ENCODE measurements around the gene CBX8. TPM values are rescaled to one million over a fixed set of nuclear protein-coding genes. Genes with fewer than 3 reads are reported as not detected.
A peak's percentile ranks its signal among the peaks of the same experiment; 100 is the strongest.

CBX8 gene
- polyA plus RNA-seq, 2 of the 4 experiments (the other 2 are of a cell fraction), result 1.5 to 13.1 TPM

DNA sequence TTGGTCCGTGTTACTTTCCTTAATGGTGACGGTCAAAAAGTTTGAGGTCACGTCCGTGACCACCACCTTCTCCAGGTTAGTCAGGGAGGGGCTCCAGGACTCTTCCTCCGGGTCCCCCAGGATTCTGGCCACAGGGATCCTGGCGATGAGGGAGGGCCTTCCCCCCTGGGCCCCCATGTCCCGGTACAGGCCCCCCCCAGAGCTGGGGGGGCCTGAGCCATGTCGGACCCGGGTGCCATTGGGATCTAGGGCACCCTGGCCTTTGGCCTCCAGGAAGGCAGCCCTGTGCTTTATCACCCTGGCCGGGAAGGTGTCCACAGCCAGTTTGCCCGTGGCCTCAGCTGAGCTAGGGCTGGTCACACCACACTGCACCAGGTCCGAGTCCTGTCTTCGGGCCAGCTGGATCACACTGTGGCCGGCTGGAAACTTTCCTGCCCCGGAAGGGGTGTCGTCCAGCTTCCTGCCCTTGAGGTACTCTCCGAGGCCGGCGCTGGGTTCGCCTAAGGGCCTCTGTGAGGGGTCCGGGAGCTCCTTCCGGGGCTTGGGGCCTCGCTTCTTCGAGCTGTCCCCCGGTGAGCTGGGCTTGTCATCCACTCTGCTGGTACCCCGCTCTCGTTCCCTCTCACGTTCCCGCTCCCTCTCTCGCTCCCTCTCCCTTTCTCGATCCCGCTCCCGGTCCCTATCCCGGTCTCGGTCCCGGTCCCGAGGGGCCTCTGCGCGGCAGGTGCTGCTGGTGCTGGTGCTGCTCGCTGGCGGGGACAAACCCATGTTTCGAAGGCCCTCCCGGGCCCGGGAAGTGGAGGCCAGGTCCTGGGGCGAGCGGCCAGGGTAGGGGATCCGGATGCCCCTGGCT, 2.0 kb downstream of the CBX8 start (continued):
- TF ChIP-seq, protein P1, sequence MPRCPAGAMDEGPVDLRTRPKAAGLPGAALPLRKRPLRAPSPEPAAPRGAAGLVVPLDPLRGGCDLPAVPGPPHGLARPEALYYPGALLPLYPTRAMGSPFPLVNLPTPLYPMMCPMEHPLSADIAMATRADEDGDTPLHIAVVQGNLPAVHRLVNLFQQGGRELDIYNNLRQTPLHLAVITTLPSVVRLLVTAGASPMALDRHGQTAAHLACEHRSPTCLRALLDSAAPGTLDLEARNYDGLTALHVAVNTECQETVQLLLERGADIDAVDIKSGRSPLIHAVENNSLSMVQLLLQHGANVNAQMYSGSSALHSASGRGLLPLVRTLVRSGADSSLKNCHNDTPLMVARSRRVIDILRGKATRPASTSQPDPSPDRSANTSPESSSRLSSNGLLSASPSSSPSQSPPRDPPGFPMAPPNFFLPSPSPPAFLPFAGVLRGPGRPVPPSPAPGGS (IDR thresholded peaks at IDR 0.05), result no peak
- TF ChIP-seq CHD2 (IDR thresholded peaks at IDR 0.05; ENCODE audit: low read length, partially characterized antibody) (no peak), RNF2 (IDR thresholded peaks at IDR 0.05; ENCODE audit: borderline replicate concordance, low read depth) (no peak), HOXB13 (CRISPR knock-in tag; IDR thresholded peaks at IDR 0.05; ENCODE audit: low read depth) (no peak), TP53 (CRISPR knock-in tag; IDR thresholded peaks at IDR 0.05) (no peak)

DNA sequence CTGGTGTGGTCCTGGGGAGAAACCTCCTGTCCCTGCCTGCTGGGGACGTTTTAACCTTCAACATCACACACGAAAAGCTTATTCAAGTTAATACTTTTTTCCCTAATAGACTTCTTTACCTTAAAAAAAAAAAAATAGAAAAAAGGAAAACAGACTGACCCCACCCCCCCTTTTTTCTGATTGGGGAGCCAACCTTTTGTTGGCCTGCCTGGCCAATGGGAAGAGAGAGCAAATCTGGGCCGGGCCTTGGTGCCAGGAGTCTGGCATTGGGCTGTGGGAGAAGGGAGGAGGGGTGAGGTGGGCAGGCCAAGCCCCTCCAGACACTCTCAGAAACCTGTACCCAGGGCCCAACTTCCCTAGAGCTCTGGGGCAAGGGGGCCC, 3.0 kb downstream of the CBX8 start:
- DNase-seq (ENCODE audit: low read depth in 1 of 2, low spot score in 1 of 2), result peak; percentile 87 to 98
- POLR2A ChIA-PET, result interaction anchor here (1.1 to 3.2 kb wide), 4 partner anchors 16 to 45 kb away, joined by 4 to 19 read pairs (median 8); partner anchors contain the start of genes CBX2 and CBX4
- peak overlapping the region; percentile 56 for H3K4me3 ChIP-seq
- under 1% methylated on average over 3 of the region's 3 CpGs for WGBS (ENCODE audit: missing lambda C conversion rate)
- H3K4me2 ChIP-seq, result peak overlapping the region; percentile 88
- no peaks in the 10 kb centered on the region for H3K9me3 ChIP-seq
- H3K4me1 ChIP-seq, result peaks cover 42% of the 10 kb centered on the region
- TF ChIP-seq NFE2L2 (conservative IDR thresholded peaks at IDR 0.05; ENCODE audit: low read length) (no peak), HOXA7 (CRISPR knock-in tag; IDR thresholded peaks at IDR 0.05) (no peak)
- TF ChIP-seq, protein P2, sequence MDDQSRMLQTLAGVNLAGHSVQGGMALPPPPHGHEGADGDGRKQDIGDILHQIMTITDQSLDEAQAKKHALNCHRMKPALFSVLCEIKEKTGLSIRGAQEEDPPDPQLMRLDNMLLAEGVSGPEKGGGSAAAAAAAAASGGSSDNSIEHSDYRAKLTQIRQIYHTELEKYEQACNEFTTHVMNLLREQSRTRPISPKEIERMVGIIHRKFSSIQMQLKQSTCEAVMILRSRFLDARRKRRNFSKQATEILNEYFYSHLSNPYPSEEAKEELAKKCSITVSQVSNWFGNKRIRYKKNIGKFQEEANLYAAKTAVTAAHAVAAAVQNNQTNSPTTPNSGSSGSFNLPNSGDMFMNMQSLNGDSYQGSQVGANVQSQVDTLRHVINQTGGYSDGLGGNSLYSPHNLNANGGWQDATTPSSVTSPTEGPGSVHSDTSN (IDR thresholded peaks at IDR 0.05), result peak; percentile 63; the same call in 1 of the 2 replicates
- peak; percentile 32 to 70 for ATAC-seq
- FAIRE-seq, result peak; percentile 36
- peak overlapping the region; percentile 82 to 97 for H3K27ac ChIP-seq
- CTCF ChIA-PET, result interaction anchor here (0.8 to 39.8 kb wide), 10 partner anchors 10 to 199 kb away, joined by 3 to 1281 read pairs (median 8); partner anchors contain the start of gene CBX4

DNA sequence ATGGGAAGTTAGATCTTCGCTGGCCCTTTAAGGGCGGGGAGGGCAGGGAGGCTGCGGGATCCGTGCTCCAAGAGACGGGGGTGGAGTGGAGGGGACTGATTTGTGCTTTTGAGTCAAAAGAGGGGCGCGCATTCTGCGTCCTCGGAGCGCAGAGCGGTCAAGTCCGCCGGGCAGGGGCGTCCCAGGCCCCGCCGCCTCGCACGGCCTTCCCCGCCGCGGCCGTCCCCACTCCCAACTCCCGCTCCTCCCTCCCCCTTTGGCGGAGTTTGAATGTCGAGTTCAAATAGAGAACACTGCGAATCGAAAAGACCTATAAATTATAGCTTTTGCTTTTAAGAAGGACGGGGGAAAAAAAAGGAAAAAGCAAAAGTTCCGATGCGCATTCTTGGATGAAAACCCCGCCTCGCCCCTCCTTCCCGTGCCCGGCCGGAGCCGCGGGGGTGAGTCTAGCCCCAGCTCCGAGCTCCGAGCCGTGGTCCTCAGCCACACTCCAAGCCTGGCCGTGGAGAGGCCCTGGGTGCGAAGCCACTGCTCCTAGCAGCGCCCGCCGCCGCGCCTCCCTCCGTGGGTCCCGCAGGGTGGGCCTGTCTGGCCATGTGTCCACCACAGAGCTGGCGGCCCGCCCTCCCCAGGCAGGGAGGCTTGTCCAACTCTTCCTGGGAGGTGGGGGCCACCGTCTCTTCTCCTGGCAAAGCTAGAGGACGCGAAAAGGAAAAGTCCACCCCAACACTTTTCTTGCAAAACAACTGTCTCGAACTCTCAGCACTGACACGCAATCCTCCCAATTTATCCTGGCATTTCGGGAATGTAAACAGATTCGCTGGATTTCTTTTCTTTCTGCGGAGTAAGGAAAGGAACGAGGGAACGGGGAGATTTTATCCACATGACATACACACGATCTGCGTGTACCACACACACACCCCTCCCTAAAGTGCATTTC, 3.6 kb downstream of the CBX8 start:
- peak; percentile 22 to 54 for ATAC-seq
- no peak for FAIRE-seq
- peak overlapping the region; percentile 56 for H3K4me3 ChIP-seq
- WGBS (ENCODE audit: missing lambda C conversion rate), result under 1% methylated on average over 55 of the region's 63 CpGs
- H3K9me3 ChIP-seq, result no peaks in the 10 kb centered on the region
- H3K27ac ChIP-seq, result peak overlapping the region; percentile 82 to 97
- peak overlapping the region; percentile 88 for H3K4me2 ChIP-seq
- POLR2A ChIA-PET, result interaction anchor here (1.1 to 3.2 kb wide), 4 partner anchors 16 to 46 kb away, joined by 4 to 19 read pairs (median 8); partner anchors contain the start of genes CBX2 and CBX4
- CTCF ChIA-PET, result interaction anchor here (0.5 to 39.8 kb wide), 12 partner anchors 10 to 515 kb away, joined by 3 to 1281 read pairs (median 8); partner anchors contain the start of genes CBX4 and GAA
- DNase-seq (ENCODE audit: low read depth in 1 of 2, low spot score in 1 of 2), result peak; percentile 80 to 85
- peaks cover 42% of the 10 kb centered on the region for H3K4me1 ChIP-seq
- TF ChIP-seq FOSB (CRISPR knock-in tag; IDR thresholded peaks at IDR 0.05), result 0 out of 2 replicates have a peak, but pooled peaks have one; percentile 47
- 0 out of 2 replicates have a peak, but pooled peaks have one; percentile 38 for TF ChIP-seq HOXA7 (CRISPR knock-in tag; IDR thresholded peaks at IDR 0.05)
- TF ChIP-seq, protein P3, sequence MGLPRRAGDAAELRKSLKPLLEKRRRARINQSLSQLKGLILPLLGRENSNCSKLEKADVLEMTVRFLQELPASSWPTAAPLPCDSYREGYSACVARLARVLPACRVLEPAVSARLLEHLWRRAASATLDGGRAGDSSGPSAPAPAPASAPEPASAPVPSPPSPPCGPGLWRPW (IDR thresholded peaks at IDR 0.05), result no peak
- peak; percentile 48; the same call in 1 of the 2 replicates for TF ChIP-seq TFCP2L1 (CRISPR knock-in tag; IDR thresholded peaks at IDR 0.05)
- no peak for TF ChIP-seq EHMT2 (IDR thresholded peaks at IDR 0.05; ENCODE audit: low read depth)
- TF ChIP-seq, protein P2 (IDR thresholded peaks at IDR 0.05), result no peak; the same call in 1 of the 2 replicates
- TF ChIP-seq, protein P4, sequence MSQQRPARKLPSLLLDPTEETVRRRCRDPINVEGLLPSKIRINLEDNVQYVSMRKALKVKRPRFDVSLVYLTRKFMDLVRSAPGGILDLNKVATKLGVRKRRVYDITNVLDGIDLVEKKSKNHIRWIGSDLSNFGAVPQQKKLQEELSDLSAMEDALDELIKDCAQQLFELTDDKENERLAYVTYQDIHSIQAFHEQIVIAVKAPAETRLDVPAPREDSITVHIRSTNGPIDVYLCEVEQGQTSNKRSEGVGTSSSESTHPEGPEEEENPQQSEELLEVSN (IDR thresholded peaks at IDR 0.05; ENCODE audit: borderline replicate concordance, low read depth), result peak; percentile 77; the same call in 1 of the 2 replicates
- TF ChIP-seq SMC3 (IDR thresholded peaks at IDR 0.05), result no peak; the same call in 2 of the 3 replicates
- 0 out of 2 replicates have a peak, but pooled peaks have one; percentile 20 for TF ChIP-seq HDAC2 (IDR thresholded peaks at IDR 0.05)
- 0 out of 5 replicates have a peak, but pooled peaks of 1 of the 2 experiments have one; percentile 11 for TF ChIP-seq RAD21 (conservative IDR thresholded peaks at IDR 0.05 in 1 of 2, IDR thresholded peaks at IDR 0.05 in 1 of 2)
- peak; percentile 46 for TF ChIP-seq POLR2A (IDR thresholded peaks at IDR 0.05; ENCODE audit: low read length)
- TF ChIP-seq, protein P5, sequence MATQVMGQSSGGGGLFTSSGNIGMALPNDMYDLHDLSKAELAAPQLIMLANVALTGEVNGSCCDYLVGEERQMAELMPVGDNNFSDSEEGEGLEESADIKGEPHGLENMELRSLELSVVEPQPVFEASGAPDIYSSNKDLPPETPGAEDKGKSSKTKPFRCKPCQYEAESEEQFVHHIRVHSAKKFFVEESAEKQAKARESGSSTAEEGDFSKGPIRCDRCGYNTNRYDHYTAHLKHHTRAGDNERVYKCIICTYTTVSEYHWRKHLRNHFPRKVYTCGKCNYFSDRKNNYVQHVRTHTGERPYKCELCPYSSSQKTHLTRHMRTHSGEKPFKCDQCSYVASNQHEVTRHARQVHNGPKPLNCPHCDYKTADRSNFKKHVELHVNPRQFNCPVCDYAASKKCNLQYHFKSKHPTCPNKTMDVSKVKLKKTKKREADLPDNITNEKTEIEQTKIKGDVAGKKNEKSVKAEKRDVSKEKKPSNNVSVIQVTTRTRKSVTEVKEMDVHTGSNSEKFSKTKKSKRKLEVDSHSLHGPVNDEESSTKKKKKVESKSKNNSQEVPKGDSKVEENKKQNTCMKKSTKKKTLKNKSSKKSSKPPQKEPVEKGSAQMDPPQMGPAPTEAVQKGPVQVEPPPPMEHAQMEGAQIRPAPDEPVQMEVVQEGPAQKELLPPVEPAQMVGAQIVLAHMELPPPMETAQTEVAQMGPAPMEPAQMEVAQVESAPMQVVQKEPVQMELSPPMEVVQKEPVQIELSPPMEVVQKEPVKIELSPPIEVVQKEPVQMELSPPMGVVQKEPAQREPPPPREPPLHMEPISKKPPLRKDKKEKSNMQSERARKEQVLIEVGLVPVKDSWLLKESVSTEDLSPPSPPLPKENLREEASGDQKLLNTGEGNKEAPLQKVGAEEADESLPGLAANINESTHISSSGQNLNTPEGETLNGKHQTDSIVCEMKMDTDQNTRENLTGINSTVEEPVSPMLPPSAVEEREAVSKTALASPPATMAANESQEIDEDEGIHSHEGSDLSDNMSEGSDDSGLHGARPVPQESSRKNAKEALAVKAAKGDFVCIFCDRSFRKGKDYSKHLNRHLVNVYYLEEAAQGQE (IDR thresholded peaks at IDR 0.05), result no peak
- TF ChIP-seq, protein P6, sequence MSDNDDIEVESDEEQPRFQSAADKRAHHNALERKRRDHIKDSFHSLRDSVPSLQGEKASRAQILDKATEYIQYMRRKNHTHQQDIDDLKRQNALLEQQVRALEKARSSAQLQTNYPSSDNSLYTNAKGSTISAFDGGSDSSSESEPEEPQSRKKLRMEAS (IDR thresholded peaks at IDR 0.05), result peak; percentile 89
- no peak for TF ChIP-seq RARB (CRISPR knock-in tag; IDR thresholded peaks at IDR 0.05)
- peak in 1 of 2 experiments; percentile 63; a peak in 1 of 4 replicates for TF ChIP-seq CEBPB (IDR thresholded peaks at IDR 0.05)
